ENCODE data around the gene PPP1R10.

PPP1R10 gene

DNA sequence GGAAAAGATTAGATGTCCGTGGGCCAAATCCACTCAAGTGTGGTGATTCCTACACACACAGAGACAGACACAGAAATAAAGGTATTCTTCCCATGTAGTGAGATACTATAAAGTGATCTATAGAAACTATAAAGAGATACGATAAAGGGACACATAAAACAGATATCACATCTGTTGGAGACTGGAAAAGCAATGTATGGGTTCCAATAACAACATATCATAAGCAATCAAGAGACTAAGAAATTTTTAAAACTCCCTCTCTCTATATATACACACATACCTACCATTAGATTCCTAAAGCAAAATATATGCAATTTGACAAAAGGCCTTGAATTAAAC lies 5.2 kb downstream of the PPP1R10 start:
- Histone ChIP-seq H3K4me2 (ENCODE audit: low read depth, low read length, poor library complexity, severe bottlenecking) (no peak overlapping the region), H2AFZ (ENCODE audit: low read depth, low read length, severe bottlenecking) (no peak overlapping the region), H3K9ac (ENCODE audit: low read length) (no peak overlapping the region), H3K36me3 (ENCODE audit: low read length) (peaks cover 35% of the 10 kb centered on the region), H3K4me3 (ENCODE audit: insufficient read depth, low read length, poor library complexity, severe bottlenecking) (no peak overlapping the region), H3K9me2 (replicated peaks; ENCODE audit: insufficient read depth, low read length) (no peaks in the 10 kb centered on the region), H3K9me3 (ENCODE audit: insufficient read depth, low read length) (no peaks in the 10 kb centered on the region), H3K27ac (ENCODE audit: low read depth, low read length) (no peak overlapping the region), H4K20me1 (ENCODE audit: low read depth, low read length) (no peaks in the 10 kb centered on the region; the same call in 1 of the 2 replicates), H3K79me2 (ENCODE audit: insufficient read depth, low read length) (peaks cover 33% of the 10 kb centered on the region), H3K27me3 (ENCODE audit: low read length) (no peaks in the 10 kb centered on the region), H3F3A (ENCODE audit: insufficient read depth) (peaks cover 66% of the 10 kb centered on the region)
- no peak for TF ChIP-seq EZH2phosphoT487 (conservative IDR thresholded peaks at IDR 0.05; ENCODE audit: low read length)
- TF ChIP-seq, protein P1, sequence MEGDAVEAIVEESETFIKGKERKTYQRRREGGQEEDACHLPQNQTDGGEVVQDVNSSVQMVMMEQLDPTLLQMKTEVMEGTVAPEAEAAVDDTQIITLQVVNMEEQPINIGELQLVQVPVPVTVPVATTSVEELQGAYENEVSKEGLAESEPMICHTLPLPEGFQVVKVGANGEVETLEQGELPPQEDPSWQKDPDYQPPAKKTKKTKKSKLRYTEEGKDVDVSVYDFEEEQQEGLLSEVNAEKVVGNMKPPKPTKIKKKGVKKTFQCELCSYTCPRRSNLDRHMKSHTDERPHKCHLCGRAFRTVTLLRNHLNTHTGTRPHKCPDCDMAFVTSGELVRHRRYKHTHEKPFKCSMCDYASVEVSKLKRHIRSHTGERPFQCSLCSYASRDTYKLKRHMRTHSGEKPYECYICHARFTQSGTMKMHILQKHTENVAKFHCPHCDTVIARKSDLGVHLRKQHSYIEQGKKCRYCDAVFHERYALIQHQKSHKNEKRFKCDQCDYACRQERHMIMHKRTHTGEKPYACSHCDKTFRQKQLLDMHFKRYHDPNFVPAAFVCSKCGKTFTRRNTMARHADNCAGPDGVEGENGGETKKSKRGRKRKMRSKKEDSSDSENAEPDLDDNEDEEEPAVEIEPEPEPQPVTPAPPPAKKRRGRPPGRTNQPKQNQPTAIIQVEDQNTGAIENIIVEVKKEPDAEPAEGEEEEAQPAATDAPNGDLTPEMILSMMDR (IDR thresholded peaks at IDR 0.05; ENCODE audit: insufficient read depth, low read length, poor library complexity, severe bottlenecking), result no peak

DNA sequence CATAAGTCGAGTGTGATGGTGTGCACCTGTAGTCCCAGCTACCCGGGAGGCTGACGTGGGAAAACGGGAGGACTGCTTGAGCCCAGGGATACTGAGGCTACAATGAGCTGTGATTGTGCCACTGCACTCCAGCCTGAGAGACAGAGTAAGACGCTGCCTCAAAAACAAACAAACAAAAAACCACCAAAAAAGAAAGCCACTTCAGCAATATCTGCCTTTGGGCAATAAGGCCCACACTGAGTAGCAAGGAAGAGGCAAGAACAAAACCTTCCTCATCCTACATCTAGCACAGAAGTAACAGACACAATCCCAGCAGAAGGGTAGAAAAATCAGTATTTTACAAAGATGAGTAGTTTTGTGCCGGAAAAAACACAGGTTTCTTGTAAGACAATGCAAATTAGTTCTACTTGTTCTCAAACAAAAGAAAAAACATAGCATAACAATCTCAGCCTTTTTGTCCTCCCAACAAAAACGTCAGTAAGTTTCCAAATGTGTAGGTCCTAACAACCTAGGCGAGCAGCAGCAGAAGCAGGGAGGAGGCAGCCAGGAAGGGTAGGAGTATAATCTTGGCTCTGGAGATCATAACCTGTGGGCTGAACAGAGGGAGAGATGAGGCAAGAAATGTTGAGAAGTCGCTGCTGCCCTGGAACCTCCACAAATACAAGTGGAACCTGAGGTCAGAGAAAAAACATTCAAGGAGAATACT lies 5.7 kb downstream of the PPP1R10 start:
- no peak overlapping the region for H3K9ac ChIP-seq (ENCODE audit: low read length)
- H3K36me3 ChIP-seq (ENCODE audit: low read length), result peaks cover 35% of the 10 kb centered on the region
- H2AFZ ChIP-seq (ENCODE audit: low read depth, low read length, severe bottlenecking), result no peak overlapping the region
- no peak overlapping the region for H3K4me3 ChIP-seq (ENCODE audit: insufficient read depth, low read length, poor library complexity, severe bottlenecking)
- H4K20me1 ChIP-seq (ENCODE audit: low read depth, low read length), result no peaks in the 10 kb centered on the region; the same call in 1 of the 2 replicates
- no peaks in the 10 kb centered on the region for H3K27me3 ChIP-seq (ENCODE audit: low read length)
- H3K4me2 ChIP-seq (ENCODE audit: low read depth, low read length, poor library complexity, severe bottlenecking), result no peak overlapping the region
- H3K9me3 ChIP-seq (ENCODE audit: insufficient read depth, low read length), result no peaks in the 10 kb centered on the region
- TF ChIP-seq, protein P1 (IDR thresholded peaks at IDR 0.05; ENCODE audit: insufficient read depth, low read length, poor library complexity, severe bottlenecking), result no peak
- no peak for TF ChIP-seq EZH2phosphoT487 (conservative IDR thresholded peaks at IDR 0.05; ENCODE audit: low read length)
- H3K27ac ChIP-seq (ENCODE audit: low read depth, low read length), result no peak overlapping the region
- peaks cover 61% of the 10 kb centered on the region for H3F3A ChIP-seq (ENCODE audit: insufficient read depth)
- peaks cover 28% of the 10 kb centered on the region for H3K79me2 ChIP-seq (ENCODE audit: insufficient read depth, low read length)
- H3K9me2 ChIP-seq (replicated peaks; ENCODE audit: insufficient read depth, low read length), result no peaks in the 10 kb centered on the region

DNA sequence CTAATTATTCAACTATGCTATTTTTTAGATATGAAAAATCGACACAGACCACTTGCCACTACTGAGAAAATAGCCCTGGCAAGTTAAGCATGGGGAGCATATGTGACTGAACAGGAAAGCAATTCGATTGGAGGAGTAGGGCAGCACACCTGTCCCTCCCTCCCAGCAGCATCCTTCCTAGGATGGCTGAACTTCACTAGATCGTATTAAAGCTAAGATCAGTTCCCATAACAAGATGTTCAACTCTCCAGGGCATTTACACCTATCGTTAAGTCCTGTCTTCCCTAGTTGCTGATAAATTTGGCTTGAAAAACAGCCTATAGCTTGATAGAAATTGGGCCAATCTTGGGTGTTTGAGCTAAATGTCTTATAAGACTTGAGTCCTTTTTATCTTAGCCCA lies 7.0 kb downstream of the PPP1R10 start:
- Histone ChIP-seq H4K20me1 (ENCODE audit: low read depth, low read length) (no peaks in the 10 kb centered on the region; the same call in 1 of the 2 replicates), H3K27ac (ENCODE audit: low read depth, low read length) (no peak overlapping the region), H3K9me2 (replicated peaks; ENCODE audit: insufficient read depth, low read length) (no peaks in the 10 kb centered on the region), H3K79me2 (ENCODE audit: insufficient read depth, low read length) (peaks cover 22% of the 10 kb centered on the region), H3K4me3 (ENCODE audit: insufficient read depth, low read length, poor library complexity, severe bottlenecking) (no peak overlapping the region), H3K4me2 (ENCODE audit: low read depth, low read length, poor library complexity, severe bottlenecking) (no peak overlapping the region), H2AFZ (ENCODE audit: low read depth, low read length, severe bottlenecking) (no peak overlapping the region), H3F3A (ENCODE audit: insufficient read depth) (peaks cover 49% of the 10 kb centered on the region), H3K9me3 (ENCODE audit: insufficient read depth, low read length) (no peaks in the 10 kb centered on the region), H3K27me3 (ENCODE audit: low read length) (no peaks in the 10 kb centered on the region), H3K9ac (ENCODE audit: low read length) (no peak overlapping the region), H3K36me3 (ENCODE audit: low read length) (peaks cover 41% of the 10 kb centered on the region)
- TF ChIP-seq, protein P1 (IDR thresholded peaks at IDR 0.05; ENCODE audit: insufficient read depth, low read length, poor library complexity, severe bottlenecking), result no peak
- TF ChIP-seq EZH2phosphoT487 (conservative IDR thresholded peaks at IDR 0.05; ENCODE audit: low read length), result no peak
